Neural cell (in vitro differentiated cells): ENCODE measurements around the gene BUD23. TPM values are rescaled to one million over a fixed set of nuclear protein-coding genes. Genes with fewer than 3 reads are reported as not detected.
A peak's percentile ranks its signal among the peaks of the same experiment; 100 is the strongest.

ENCODE experiments used
- H2AFZ ChIP-seq: fragments of 200-600, 300-800 bp; sonication (generic), shearing (Covaris generic); 2 replicates; pipeline ENCODE4 v1.6.0; 2014; ENCODE audit warnings: low read depth, mild to moderate bottlenecking, antibody characterized with exemption, low read length, moderate library complexity
- H3F3A ChIP-seq: fragments of 200-600 bp; shearing (Covaris generic); 2 replicates; pipeline ENCODE4 v1.6.1; 2016; ENCODE audit warnings: mild to moderate bottlenecking, moderate library complexity, mixed read lengths, antibody characterized with exemption, low read length; ENCODE audit not compliant: insufficient read depth, poor library complexity, severe bottlenecking
- H3K27ac ChIP-seq: fragments of 200-600, 300-800 bp; sonication (generic), shearing (Covaris generic); 2 replicates; pipeline ENCODE4 v1.5.1; 2014; ENCODE audit warnings: mild to moderate bottlenecking, low read length, moderate library complexity
- H3K27me3 ChIP-seq: fragments of 300-800, 200-600 bp; sonication (generic), shearing (Covaris generic); 2 replicates; pipeline ENCODE4 v1.6.0; 2014; ENCODE audit warnings: mild to moderate bottlenecking, low read depth, low read length, moderate library complexity; ENCODE audit not compliant: insufficient read depth
- H3K36me3 ChIP-seq: fragments of 300-800, 200-600 bp; sonication (generic), shearing (Covaris generic); 2 replicates; pipeline ENCODE4 v1.5.1; 2014; ENCODE audit warnings: mild to moderate bottlenecking, antibody characterized with exemption, low read length, moderate library complexity; ENCODE audit not compliant: insufficient read depth
- H3K4me2 ChIP-seq: fragments of 300-800, 200-600 bp; sonication (generic), shearing (Covaris generic); 2 replicates; pipeline ENCODE4 v1.6.0; 2014; ENCODE audit warnings: mild to moderate bottlenecking, low read length
- H3K4me3 ChIP-seq: fragments of 300-800, 200-600 bp; sonication (generic), shearing (Covaris generic); 2 replicates; pipeline ENCODE4 v1.5.1; 2014; ENCODE audit warnings: mild to moderate bottlenecking, low read length, moderate library complexity
- H3K79me2 ChIP-seq: fragments of 200-600 bp; shearing (Covaris generic); replicated peaks from 2 replicates; pipeline ENCODE4 v1.6.0; 2014; ENCODE audit warnings: mild to moderate bottlenecking, low read length, moderate library complexity; ENCODE audit not compliant: insufficient read depth
- H3K9ac ChIP-seq: fragments of 300-800, 200-600 bp; sonication (generic), shearing (Covaris generic); 2 replicates; pipeline ENCODE4 v1.6.1; 2016; ENCODE audit warnings: mild to moderate bottlenecking, low read length, mixed read lengths
- H3K9me2 ChIP-seq: fragments of 200-600 bp; shearing (Covaris generic); 2 replicates; pipeline ENCODE4 v1.6.1; 2016; ENCODE audit warnings: mild to moderate bottlenecking, low read length, mixed read lengths; ENCODE audit not compliant: insufficient read depth
- H3K9me3 ChIP-seq: fragments of 200-600, 300-800 bp; sonication (generic), shearing (Covaris generic); 2 replicates; pipeline ENCODE4 v1.6.1; 2016; ENCODE audit warnings: mild to moderate bottlenecking, mixed run types, low read length, moderate library complexity, mixed read lengths
- H4K20me1 ChIP-seq: fragments of 200-600 bp; shearing (Covaris generic); 2 replicates; pipeline ENCODE4 v1.6.1; 2016; ENCODE audit warnings: mild to moderate bottlenecking, mixed run types; ENCODE audit not compliant: insufficient read depth
- CTCF ChIP-seq: fragments of 450-650 bp; IDR thresholded peaks from 2 replicates; pipeline ENCODE4 v1.5.1; 2014; ENCODE audit warnings: antibody characterized with exemption, mild to moderate bottlenecking, moderate library complexity; ENCODE audit not compliant: poor library complexity, severe bottlenecking
- EP300 ChIP-seq: fragments of 450-650 bp; conservative IDR thresholded peaks from 2 replicates; pipeline ENCODE4 v1.6.1; 2014; ENCODE audit warnings: antibody characterized with exemption, mild to moderate bottlenecking, moderate library complexity; ENCODE audit not compliant: poor library complexity, severe bottlenecking
- EZH2 ChIP-seq: fragments of 200-600, 300-800 bp; shearing (Covaris generic), sonication (generic); IDR thresholded peaks from 2 replicates; pipeline ENCODE4 v1.6.1; 2014; ENCODE audit warnings: antibody characterized with exemption, low read length, borderline replicate concordance, mild to moderate bottlenecking; ENCODE audit not compliant: insufficient read depth, poor library complexity, severe bottlenecking
- MXI1 ChIP-seq: fragments of 450-650 bp; conservative IDR thresholded peaks from 2 replicates; pipeline ENCODE4 v1.6.1; 2014; ENCODE audit warnings: antibody characterized with exemption, mild to moderate bottlenecking; ENCODE audit not compliant: poor library complexity, severe bottlenecking
- POLR2AphosphoS5 ChIP-seq: IDR thresholded peaks from 2 replicates; pipeline ENCODE4 v1.6.1; 2012
- RAD21 ChIP-seq: fragments of 450-650 bp; conservative IDR thresholded peaks from 2 replicates; pipeline ENCODE4 v1.6.1; 2014; ENCODE audit warnings: antibody characterized with exemption, mild to moderate bottlenecking, moderate library complexity
- REST ChIP-seq: IDR thresholded peaks from 2 replicates; pipeline ENCODE4 v1.6.1; 2012; ENCODE audit warnings: borderline replicate concordance
- SMC3 ChIP-seq: fragments of 450-650 bp; conservative IDR thresholded peaks from 2 replicates; pipeline ENCODE4 v1.6.1; 2014; ENCODE audit warnings: antibody characterized with exemption, mild to moderate bottlenecking, moderate library complexity; ENCODE audit not compliant: poor library complexity
- TAF1 ChIP-seq: IDR thresholded peaks from 2 replicates; pipeline ENCODE4 v1.6.1; 2012; ENCODE audit warnings: low read depth
- polyA plus RNA-seq: library from polyadenylated mRNA; depleted of rRNA; stranded (reverse); fragments of >200 nt; gene quantifications from 2 replicates; pipeline ENCODE4 v1.2.3, GENCODE V29; 2014

The BUD23 gene
- polyA plus RNA-seq, 1 donor from 2014 or later = 82.9 TPM

DNA sequence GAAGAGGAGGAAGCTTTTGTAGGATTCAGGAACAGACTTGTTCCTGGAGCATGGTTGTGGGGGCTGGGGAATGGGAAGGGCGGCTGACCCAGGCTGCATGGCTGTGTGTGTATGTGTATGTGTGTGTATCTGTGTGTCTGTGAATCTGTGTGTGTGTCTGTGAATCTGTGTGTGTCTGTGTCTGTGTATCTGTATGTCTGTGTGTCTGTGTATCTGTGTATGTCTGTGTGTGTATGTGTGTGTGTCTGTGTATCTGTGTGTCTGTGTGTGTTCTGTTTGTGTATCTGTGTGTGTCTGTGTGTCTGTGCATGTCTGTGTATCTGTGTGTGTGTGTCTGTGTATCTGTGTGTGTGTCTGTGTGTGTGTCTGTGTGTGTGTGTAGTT, 42.7 kb downstream of the BUD23 start:
- TF ChIP-seq REST (no peak), CTCF (peak; percentile 8), SMC3 (peak; percentile 4)
- no peak overlapping the region for H3K27ac ChIP-seq
- H3K4me2 ChIP-seq = no peak overlapping the region

GRCh38 chr7:73727952-73728351, 44.6 kb downstream of the BUD23 start:
- no peak overlapping the region for H3K9ac ChIP-seq
- H3K27ac ChIP-seq = no peak overlapping the region
- no peaks in the 10 kb centered on the region for H4K20me1 ChIP-seq
- H3K79me2 ChIP-seq = no peaks in the 10 kb centered on the region
- no peaks in the 10 kb centered on the region for H3K27me3 ChIP-seq
- no peaks in the 10 kb centered on the region for H3F3A ChIP-seq
- no peaks in the 10 kb centered on the region for H3K9me2 ChIP-seq
- no peak overlapping the region for H3K4me2 ChIP-seq
- H3K36me3 ChIP-seq = no peaks in the 10 kb centered on the region
- no peak overlapping the region for H2AFZ ChIP-seq
- no peaks in the 10 kb centered on the region for H3K9me3 ChIP-seq
- TF ChIP-seq RAD21 (no peak), TAF1 (no peak), POLR2AphosphoS5 (no peak), EZH2 (no peak), REST (no peak), SMC3 (no peak), CTCF (no peak), MXI1 (no peak), EP300 (no peak)
- no peak overlapping the region for H3K4me3 ChIP-seq

More for the DNA sequence above, 42.7 kb downstream of the BUD23 start:
- no peaks in the 10 kb centered on the region for H3K79me2 ChIP-seq
- no peaks in the 10 kb centered on the region for H3K27me3 ChIP-seq
- no peaks in the 10 kb centered on the region for H3K9me3 ChIP-seq
- H4K20me1 ChIP-seq = no peaks in the 10 kb centered on the region
- no peaks in the 10 kb centered on the region for H3K36me3 ChIP-seq
- H3K9ac ChIP-seq = no peak overlapping the region
- H3F3A ChIP-seq = no peaks in the 10 kb centered on the region
- no peaks in the 10 kb centered on the region for H3K9me2 ChIP-seq
- H3K4me3 ChIP-seq = no peak overlapping the region
- no peak overlapping the region for H2AFZ ChIP-seq
